Putamen (tissue), 1 donor: ENCODE data around the gene SNTG2.
"Not testable (repeated sequence)": the region's sequence is repeated elsewhere in the genome, so short reads cannot be mapped to it uniquely, and the experiment has no call there.

Experiments
- DNase-seq: peaks from one replicate; pipeline ENCODE4 v3.0.0-alpha.2; 2016; ENCODE audit warnings: low spot score

SNTG2 gene

GRCh38 chr2:1375794-1376193 is 425.1 kb downstream of the SNTG2 start:
- no peak for DNase-seq

GRCh38 chr2:1377473-1377872 is 426.8 kb downstream of the SNTG2 start:
- DNase-seq = no peak

GRCh38 chr2:1378456-1379150 is 428.0 kb downstream of the SNTG2 start:
- no peak for DNase-seq

GRCh38 chr2:1381644-1382043 is 431.0 kb downstream of the SNTG2 start:
- DNase-seq = no peak

- DNase-seq = not testable (repeated sequence)
Measured at GRCh38 chr2:1387954-1388725, 437.5 kb downstream of the SNTG2 start.

- not testable (repeated sequence) for DNase-seq
Measured at GRCh38 chr2:1390118-1390517, 439.5 kb downstream of the SNTG2 start.

- no peak for DNase-seq
Measured at GRCh38 chr2:1393321-1393720, 442.7 kb downstream of the SNTG2 start.

- no peak for DNase-seq
Measured at GRCh38 chr2:1394709-1395408, 444.2 kb downstream of the SNTG2 start.

GRCh38 chr2:1397350-1397749 is 446.7 kb downstream of the SNTG2 start:
- DNase-seq = no peak

GRCh38 chr2:1398191-1398590 is 447.5 kb downstream of the SNTG2 start:
- DNase-seq = no peak

- DNase-seq = no peak
Measured at GRCh38 chr2:1400943-1401735, 450.5 kb downstream of the SNTG2 start.

GRCh38 chr2:1402064-1402463 is 451.4 kb downstream of the SNTG2 start:
- DNase-seq = no peak

- DNase-seq = no peak
Measured at GRCh38 chr2:1403565-1403964, 452.9 kb downstream of the SNTG2 start.

- DNase-seq = no peak
Measured at GRCh38 chr2:1405124-1405523, 454.5 kb downstream of the SNTG2 start.

GRCh38 chr2:1405967-1406366 is 455.3 kb downstream of the SNTG2 start:
- no peak for DNase-seq

- no peak for DNase-seq
Measured at GRCh38 chr2:1406434-1406833, 455.8 kb downstream of the SNTG2 start.

- DNase-seq = peak; percentile 28
Measured at GRCh38 chr2:1407950-1408675, 457.5 kb downstream of the SNTG2 start.

GRCh38 chr2:1413156-1413710 is 462.6 kb downstream of the SNTG2 start, which contains the start of gene TPO:
Gene TPO, plus strand, starts transcription at chr2:1413463. Its CDS starts 946 bp downstream, at chr2:1414409.
- no peak for DNase-seq

- no peak for DNase-seq
Measured at GRCh38 chr2:1414121-1414520, 463.5 kb downstream of the SNTG2 start.

GRCh38 chr2:1414901-1415300 is 464.3 kb downstream of the SNTG2 start:
- not testable (repeated sequence) for DNase-seq

GRCh38 chr2:1415501-1415900 is 464.9 kb downstream of the SNTG2 start:
- no peak for DNase-seq
